Hematopoietic multipotent progenitor cell treated with erythropoietin and hydrocortisone succinate and interleukin-3 and kit ligand, for 6 days (in vitro differentiated cells): Measurements from ENCODE around the gene GRIK4.

Experiments used
- DNase-seq: peaks from one replicate; pipeline ENCODE4 v3.0.0-alpha.2; 2015

GRIK4 gene

GRCh38 chr11:120898568-120898967, 387.0 kb downstream of the GRIK4 start:
- DNase-seq = no peak

- DNase-seq = peak; percentile 47
Measured at GRCh38 chr11:120899720-120900119, 388.2 kb downstream of the GRIK4 start.

- DNase-seq = peak; percentile 7
Measured at GRCh38 chr11:120900643-120901042, 389.1 kb downstream of the GRIK4 start.

GRCh38 chr11:120903686-120904085, 392.1 kb downstream of the GRIK4 start:
- no peak for DNase-seq

GRCh38 chr11:120904116-120904515, 392.6 kb downstream of the GRIK4 start:
- no peak for DNase-seq

- no peak for DNase-seq
Measured at GRCh38 chr11:120906766-120907165, 395.2 kb downstream of the GRIK4 start.

- DNase-seq = peak; percentile 11
Measured at GRCh38 chr11:120907971-120908370, 396.4 kb downstream of the GRIK4 start.

- peak; percentile 66 for DNase-seq
Measured at GRCh38 chr11:120908461-120909181, 397.1 kb downstream of the GRIK4 start.

- peak; percentile 8 for DNase-seq
Measured at GRCh38 chr11:120909676-120910416, 398.3 kb downstream of the GRIK4 start.

- no peak for DNase-seq
Measured at GRCh38 chr11:120911943-120912342, 400.4 kb downstream of the GRIK4 start.

- DNase-seq = peak; percentile 46
Measured at GRCh38 chr11:120912504-120912903, 401.0 kb downstream of the GRIK4 start.

GRCh38 chr11:120912915-120913314, 401.4 kb downstream of the GRIK4 start:
- DNase-seq = no peak

GRCh38 chr11:120914021-120914420, 402.5 kb downstream of the GRIK4 start:
- no peak for DNase-seq

GRCh38 chr11:120914601-120915000, 403.1 kb downstream of the GRIK4 start:
- DNase-seq = no peak

- DNase-seq = no peak
Measured at GRCh38 chr11:120917559-120918239, 406.2 kb downstream of the GRIK4 start.

GRCh38 chr11:120918257-120918656, 406.7 kb downstream of the GRIK4 start:
- DNase-seq = no peak

- DNase-seq = no peak
Measured at GRCh38 chr11:120919045-120919444, 407.5 kb downstream of the GRIK4 start.

GRCh38 chr11:120919566-120919965, 408.0 kb downstream of the GRIK4 start:
- DNase-seq = no peak

GRCh38 chr11:120923866-120924508, 412.4 kb downstream of the GRIK4 start:
- no peak for DNase-seq

GRCh38 chr11:120925944-120926343, 414.4 kb downstream of the GRIK4 start:
- no peak for DNase-seq

- DNase-seq = no peak
Measured at GRCh38 chr11:120928627-120929026, 417.1 kb downstream of the GRIK4 start.

GRCh38 chr11:120929090-120929489, 417.5 kb downstream of the GRIK4 start:
- DNase-seq = no peak

- peak; percentile 80 for DNase-seq
Measured at GRCh38 chr11:120929664-120930154, 418.2 kb downstream of the GRIK4 start.
